Dendritic cell treated with granulocyte-macrophage colony-stimulating factor and Interleukin-4, amounts not matched to agents 40 ng/mL and 50 ng/mL, for 4 days (primary cell): ENCODE measurements around the gene SRSF10.
"Not testable (repeated sequence)": the region's sequence is repeated elsewhere in the genome, so short reads cannot be mapped to it uniquely, and the experiment has no call there.

Source experiments
- H3K27ac Mint-ChIP-seq: one replicate; pipeline ENCODE4 v1.8.0; 2022; ENCODE audit warnings: mild to moderate bottlenecking, mixed read lengths
- H3K27me3 Mint-ChIP-seq: one replicate; pipeline ENCODE4 v1.8.0; 2022; ENCODE audit warnings: mild to moderate bottlenecking, mixed read lengths
- H3K36me3 Mint-ChIP-seq: one replicate; pipeline ENCODE4 v1.8.0; 2022; ENCODE audit warnings: low read depth, mixed read lengths
- H3K4me1 Mint-ChIP-seq: one replicate; pipeline ENCODE4 v1.8.0; 2022; ENCODE audit warnings: low read depth, mixed read lengths
- H3K4me3 Mint-ChIP-seq: one replicate; pipeline ENCODE4 v1.8.0; 2022; ENCODE audit warnings: mild to moderate bottlenecking, moderate library complexity, mixed read lengths
- H3K9me3 Mint-ChIP-seq: one replicate; pipeline ENCODE4 v1.8.0; 2022; ENCODE audit warnings: mixed read lengths
- intact Hi-C: fragments of 100-400 bp; cut with micrococcal nuclease; formaldehyde crosslinking; loops from one replicate; pipeline ENCODE4 v1.15.0; 2022

The SRSF10 gene

DNA sequence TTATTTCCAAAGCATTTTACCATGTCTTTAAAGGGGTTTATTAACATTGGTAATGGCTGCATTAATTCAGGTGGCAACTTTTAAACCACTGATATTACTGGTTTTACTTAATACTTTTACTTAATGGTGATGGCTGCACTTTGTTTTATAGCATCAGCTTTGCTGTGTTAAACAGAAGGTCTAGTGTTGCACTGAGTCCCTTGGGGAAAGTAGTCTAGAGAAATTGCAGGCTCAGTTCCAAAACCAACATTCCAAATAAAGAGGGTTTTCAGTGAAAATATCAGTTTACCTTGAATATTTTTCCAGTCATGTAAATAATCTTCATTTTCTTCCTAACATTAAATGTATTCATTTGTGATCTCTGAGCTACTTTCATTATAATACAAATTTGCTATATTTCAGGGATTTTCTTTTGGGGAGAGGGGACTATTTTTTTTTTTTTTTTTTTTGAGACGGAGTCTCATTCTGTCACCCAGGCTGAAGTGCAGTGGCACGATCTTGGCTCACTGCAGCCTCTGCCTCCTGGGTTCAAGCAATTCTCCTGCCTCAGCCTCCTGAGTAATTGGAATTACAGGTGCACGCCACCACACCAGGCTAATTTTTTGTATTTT, 28.6 kb upstream of the SRSF10 start:
- H3K4me3 Mint-ChIP-seq, H3K27me3 Mint-ChIP-seq: not testable (repeated sequence)

DNA sequence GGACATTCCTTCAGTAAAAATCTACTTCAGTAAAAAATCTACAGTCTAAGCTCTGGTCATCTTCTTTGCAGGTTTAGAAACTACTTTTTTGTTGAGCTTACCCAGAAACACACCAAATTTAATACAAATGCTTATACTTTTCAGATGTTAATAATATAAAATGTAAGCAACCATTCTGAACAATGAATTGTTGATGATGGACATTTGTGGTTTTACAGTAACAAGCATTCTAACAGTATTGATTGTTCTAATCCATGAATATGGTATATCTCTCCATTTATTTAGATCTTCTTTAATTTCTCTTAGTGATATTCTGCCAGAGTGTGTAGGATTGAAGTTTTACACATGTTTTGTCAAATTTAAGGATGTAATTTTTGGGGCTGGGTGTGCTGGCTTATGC, 27.0 kb upstream of the SRSF10 start:
- H3K36me3 Mint-ChIP-seq = no peaks in the 10 kb centered on the region
- peaks cover 10% of the 10 kb centered on the region for H3K27me3 Mint-ChIP-seq
- H3K4me1 Mint-ChIP-seq = peaks cover 5% of the 10 kb centered on the region
- no peak overlapping the region for H3K4me3 Mint-ChIP-seq
- H3K27ac Mint-ChIP-seq = no peak overlapping the region
- no peaks in the 10 kb centered on the region for H3K9me3 Mint-ChIP-seq
- intact Hi-C loops = no loop called here

More for the DNA sequence above, 28.6 kb upstream of the SRSF10 start:
- H3K36me3 Mint-ChIP-seq, H3K4me1 Mint-ChIP-seq, H3K9me3 Mint-ChIP-seq, intact Hi-C loops, H3K27ac Mint-ChIP-seq: not testable (repeated sequence)

DNA sequence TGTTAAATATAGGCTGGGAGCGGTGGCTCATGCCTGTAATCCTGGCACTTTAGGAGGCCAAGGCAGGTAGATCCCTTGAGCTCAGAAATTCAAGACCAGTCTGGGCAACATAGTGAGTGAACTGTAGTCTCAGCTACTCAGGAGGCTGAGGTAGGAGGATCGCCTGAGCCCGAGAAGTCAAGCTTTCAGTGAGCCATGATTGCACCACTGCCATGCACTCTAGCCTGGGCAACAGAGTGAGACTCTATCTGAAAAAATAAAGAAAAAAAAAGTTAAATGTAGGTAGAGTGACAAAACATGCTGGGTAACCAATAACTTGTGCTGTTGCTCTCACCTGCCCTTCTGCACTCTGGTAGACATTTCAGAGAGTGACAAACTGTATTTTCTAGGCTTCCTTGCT, 25.0 kb upstream of the SRSF10 start:
- H3K4me1 Mint-ChIP-seq = no peaks in the 10 kb centered on the region
- peaks cover 8% of the 10 kb centered on the region for H3K27me3 Mint-ChIP-seq
- intact Hi-C loops = no loop called here

DNA sequence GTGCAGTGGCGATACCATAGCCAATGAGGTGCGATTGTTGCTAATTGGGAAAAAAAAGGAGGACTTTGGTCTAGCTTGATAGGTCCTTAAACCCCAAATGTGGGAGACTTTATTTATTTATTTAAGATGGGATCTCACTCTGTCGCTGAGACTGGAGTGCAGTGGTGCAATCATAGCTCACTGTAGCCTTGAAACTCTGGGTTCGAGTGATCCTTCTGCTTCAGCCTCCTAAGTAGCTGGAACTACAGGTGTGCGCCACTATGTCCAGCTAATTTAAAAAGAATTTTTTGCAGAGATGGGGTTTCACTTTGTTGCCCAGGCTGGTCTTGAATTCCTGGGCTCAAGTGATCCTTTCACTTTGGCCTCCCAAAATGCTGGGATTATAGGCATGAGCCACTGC, 24.0 kb upstream of the SRSF10 start:
- H3K36me3 Mint-ChIP-seq = no peaks in the 10 kb centered on the region
- no peak overlapping the region for H3K27ac Mint-ChIP-seq
- intact Hi-C loops = no loop called here
- H3K9me3 Mint-ChIP-seq = no peaks in the 10 kb centered on the region
- no peaks in the 10 kb centered on the region for H3K4me1 Mint-ChIP-seq
- H3K4me3 Mint-ChIP-seq = no peak overlapping the region
- H3K27me3 Mint-ChIP-seq = peaks cover 5% of the 10 kb centered on the region

More for the DNA sequence above, 25.0 kb upstream of the SRSF10 start:
- no peaks in the 10 kb centered on the region for H3K36me3 Mint-ChIP-seq
- no peak overlapping the region for H3K4me3 Mint-ChIP-seq
- no peak overlapping the region for H3K27ac Mint-ChIP-seq
- H3K9me3 Mint-ChIP-seq = no peaks in the 10 kb centered on the region

DNA sequence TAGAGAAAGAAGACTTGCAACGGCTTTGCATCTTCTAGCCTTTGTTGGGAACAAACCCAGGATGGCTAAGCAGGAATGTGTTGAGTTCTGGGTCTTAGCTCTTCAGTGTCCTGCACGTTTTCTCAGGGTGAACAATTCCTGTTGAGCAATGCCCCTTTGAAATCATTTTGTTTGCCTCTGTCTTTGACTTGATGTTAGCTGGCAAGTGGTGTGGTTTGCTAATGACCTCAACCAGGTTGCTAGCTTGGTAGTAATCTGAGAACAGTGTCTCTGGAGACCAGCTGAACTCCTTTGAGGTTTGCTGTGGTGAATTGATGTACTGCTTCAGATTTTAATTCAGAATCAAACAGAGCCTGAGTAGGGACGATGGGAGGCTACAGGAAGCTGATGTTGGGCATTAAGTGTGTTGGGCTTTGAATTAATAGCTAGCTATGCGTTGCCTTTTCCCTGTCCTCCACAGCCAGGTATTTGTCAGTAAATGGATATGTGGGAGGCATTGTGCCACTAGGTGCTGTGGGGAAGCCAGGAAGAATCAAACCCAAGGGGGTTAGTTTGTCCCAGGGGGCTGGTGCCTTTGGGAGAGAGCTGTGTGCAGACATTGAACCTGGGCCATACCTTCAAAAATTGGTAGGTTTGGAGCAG, 23.3 kb upstream of the SRSF10 start:
- H3K27me3 Mint-ChIP-seq = peaks cover 5% of the 10 kb centered on the region
- H3K9me3 Mint-ChIP-seq = no peaks in the 10 kb centered on the region
- H3K4me1 Mint-ChIP-seq = no peaks in the 10 kb centered on the region
- no peaks in the 10 kb centered on the region for H3K36me3 Mint-ChIP-seq
- no peak overlapping the region for H3K4me3 Mint-ChIP-seq
- H3K27ac Mint-ChIP-seq = no peak overlapping the region
- intact Hi-C loops = no loop called here

DNA sequence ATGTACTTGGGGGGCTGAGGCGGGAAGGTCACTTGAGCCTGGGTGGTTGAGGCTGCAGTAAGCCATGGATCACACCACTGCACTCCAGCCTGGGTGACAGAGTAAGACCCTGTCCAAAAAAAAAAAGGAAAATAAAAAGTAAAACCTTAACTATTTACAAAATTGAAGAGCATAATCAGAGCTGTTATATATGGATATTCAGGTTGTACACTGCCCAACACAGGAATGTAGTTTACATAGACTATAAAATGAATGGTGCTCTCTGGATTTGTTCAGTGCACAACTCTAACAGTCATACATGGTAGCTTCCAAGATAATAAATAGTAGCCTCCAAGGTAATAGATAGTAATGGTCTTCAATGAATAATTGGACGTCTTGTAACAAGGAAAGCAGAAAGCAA, 22.6 kb upstream of the SRSF10 start:
- Mint-ChIP-seq H3K36me3 (no peaks in the 10 kb centered on the region), H3K4me1 (no peaks in the 10 kb centered on the region), H3K9me3 (no peaks in the 10 kb centered on the region), H3K27ac (no peak overlapping the region), H3K4me3 (no peak overlapping the region), H3K27me3 (peaks cover 5% of the 10 kb centered on the region)
- intact Hi-C loops = no loop called here

DNA sequence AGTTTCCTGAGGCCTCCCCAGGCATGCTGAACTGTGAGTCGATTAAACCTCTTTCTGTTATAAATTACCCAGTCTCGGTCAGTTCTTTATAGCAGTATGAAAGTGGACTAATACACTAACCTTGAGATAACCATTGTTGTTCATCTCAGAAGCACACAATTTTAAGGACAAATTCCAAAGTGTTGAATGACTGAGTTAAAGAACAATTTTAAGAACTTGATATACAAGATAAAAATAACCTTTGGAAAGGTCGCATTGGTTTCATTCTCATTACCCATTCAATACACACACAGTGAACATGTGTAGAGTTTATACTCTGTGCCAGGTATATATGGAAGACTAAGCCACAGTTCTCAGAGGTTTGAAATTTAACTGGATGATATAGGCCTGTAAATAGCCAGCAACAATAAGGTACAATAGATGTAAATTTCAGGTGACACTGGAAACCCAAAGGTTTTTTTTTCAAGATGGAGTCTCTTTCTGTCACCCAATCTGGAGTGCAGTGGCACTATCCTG, 19.1 kb upstream of the SRSF10 start:
- Mint-ChIP-seq H3K4me1 (no peaks in the 10 kb centered on the region), H3K27ac (no peak overlapping the region), H3K9me3 (no peaks in the 10 kb centered on the region), H3K36me3 (no peaks in the 10 kb centered on the region), H3K4me3 (no peak overlapping the region), H3K27me3 (peaks cover 5% of the 10 kb centered on the region)
- intact Hi-C loops = no loop called here

DNA sequence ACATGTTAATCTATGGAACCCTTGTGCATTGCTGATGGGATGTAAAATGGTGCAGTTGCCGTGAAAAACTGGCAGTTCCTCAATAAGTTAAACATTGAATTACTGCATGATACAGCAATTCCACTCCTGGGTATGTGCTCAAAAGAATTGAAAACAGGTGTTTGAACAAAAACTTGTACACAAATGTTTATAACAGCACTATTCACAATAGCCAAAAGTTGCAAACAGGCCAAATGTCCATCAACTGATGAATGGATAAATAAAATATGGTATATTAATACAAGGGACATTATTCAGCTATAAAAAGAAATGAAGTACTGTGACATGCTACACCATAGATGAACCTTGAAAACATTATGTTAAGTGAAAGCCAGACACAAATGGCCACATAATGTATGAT, 17.7 kb upstream of the SRSF10 start:
- Mint-ChIP-seq H3K36me3 (no peaks in the 10 kb centered on the region), H3K4me1 (no peaks in the 10 kb centered on the region), H3K27ac (no peak overlapping the region), H3K27me3 (no peaks in the 10 kb centered on the region), H3K4me3 (no peak overlapping the region), H3K9me3 (no peaks in the 10 kb centered on the region)
- intact Hi-C loops = no loop called here

DNA sequence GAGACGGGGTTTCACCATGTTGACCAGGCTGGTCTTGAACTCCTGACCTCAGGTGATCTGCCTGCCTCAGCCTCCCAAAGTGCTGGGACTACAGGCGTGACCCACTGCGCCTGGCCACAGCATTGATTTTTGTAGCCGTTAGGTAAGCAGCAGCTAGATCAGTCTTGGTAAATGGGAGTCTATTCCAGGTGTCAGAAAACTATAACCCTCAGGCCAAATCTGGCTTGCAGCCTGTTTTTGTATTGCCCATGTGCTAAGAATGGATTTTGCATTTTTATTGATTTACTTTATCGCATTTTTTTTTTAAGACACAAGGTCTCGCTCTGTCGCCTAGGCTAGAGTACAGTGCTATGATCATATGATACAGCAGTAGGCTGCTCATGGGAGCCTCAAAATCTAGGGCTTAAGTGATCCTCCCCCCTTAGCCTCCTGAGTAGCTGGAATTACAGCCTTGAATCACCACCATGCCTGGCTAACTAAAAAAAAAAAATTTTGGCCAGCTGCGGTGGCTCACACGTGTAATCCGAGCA, 16.6 kb upstream of the SRSF10 start:
- no peaks in the 10 kb centered on the region for H3K9me3 Mint-ChIP-seq
- no peak overlapping the region for H3K4me3 Mint-ChIP-seq
- no peaks in the 10 kb centered on the region for H3K36me3 Mint-ChIP-seq
- intact Hi-C loops = no loop called here
- H3K4me1 Mint-ChIP-seq = no peaks in the 10 kb centered on the region
- no peak overlapping the region for H3K27ac Mint-ChIP-seq
- H3K27me3 Mint-ChIP-seq = no peaks in the 10 kb centered on the region

DNA sequence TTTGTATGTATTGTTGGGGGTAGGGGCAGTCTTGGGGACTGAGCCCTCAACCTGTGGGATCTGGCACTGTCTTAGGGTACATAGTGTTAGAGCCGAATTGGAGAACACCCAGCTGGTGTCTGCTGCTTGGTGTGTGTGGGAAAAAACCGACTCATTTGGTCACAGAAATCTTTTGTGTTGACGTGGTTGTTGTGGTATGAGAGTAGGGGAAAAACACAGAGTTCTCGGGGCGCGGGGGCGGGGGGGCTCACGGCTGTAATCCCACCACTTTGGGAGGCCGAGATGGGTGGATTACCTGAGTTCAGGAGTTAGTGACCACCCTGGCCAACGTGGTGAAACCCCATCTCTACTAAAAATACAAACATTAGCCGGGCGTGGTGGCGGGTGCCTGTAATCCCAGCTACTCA, 15.3 kb upstream of the SRSF10 start:
- no peaks in the 10 kb centered on the region for H3K36me3 Mint-ChIP-seq
- H3K4me3 Mint-ChIP-seq = no peak overlapping the region
- H3K27me3 Mint-ChIP-seq = no peaks in the 10 kb centered on the region
- intact Hi-C loops = no loop called here
- no peaks in the 10 kb centered on the region for H3K9me3 Mint-ChIP-seq
- no peaks in the 10 kb centered on the region for H3K4me1 Mint-ChIP-seq
- H3K27ac Mint-ChIP-seq = no peak overlapping the region

DNA sequence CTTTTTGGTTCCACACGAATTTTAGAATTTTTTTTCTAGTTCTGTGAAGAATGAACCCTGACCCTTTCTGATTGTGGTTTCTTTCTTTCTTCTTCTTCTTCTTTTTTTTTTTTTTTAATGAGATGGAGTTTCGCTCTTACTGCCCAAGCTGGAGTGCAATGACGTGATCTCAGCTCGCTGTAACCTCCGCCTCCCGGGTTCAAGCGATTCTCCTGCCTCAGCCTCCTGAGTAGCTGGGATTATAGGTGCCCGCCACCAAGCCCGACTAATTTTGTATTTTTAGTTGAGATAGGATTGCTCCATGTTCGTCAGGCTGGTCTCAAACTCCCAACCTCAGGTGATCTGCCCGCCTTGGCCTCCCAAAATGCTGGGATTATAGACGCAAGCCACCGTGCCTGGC, 11.9 kb upstream of the SRSF10 start:
- H3K4me1 Mint-ChIP-seq, H3K36me3 Mint-ChIP-seq, intact Hi-C loops, H3K27ac Mint-ChIP-seq, H3K9me3 Mint-ChIP-seq, H3K27me3 Mint-ChIP-seq, H3K4me3 Mint-ChIP-seq: not testable (repeated sequence)

DNA sequence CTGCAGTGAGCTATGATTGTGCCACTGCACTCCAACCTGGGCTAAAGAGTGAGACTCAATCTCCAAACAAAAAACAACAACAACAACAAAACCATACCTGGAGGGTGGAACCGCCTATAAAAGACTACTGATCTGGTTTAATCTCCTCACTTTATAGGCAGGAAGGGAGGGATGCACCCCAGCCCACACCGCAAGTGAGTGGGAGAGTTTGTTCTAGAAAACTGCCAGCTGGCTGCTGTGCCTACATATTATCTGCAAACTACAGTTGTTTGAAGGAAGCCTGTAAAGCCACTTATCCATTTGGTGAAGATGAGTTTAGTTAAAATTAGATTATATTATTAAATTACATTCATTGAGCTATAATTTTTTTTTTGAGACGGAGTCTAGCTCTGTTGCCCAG, 9.1 kb upstream of the SRSF10 start:
- intact Hi-C loops = no loop called here
- no peaks in the 10 kb centered on the region for H3K9me3 Mint-ChIP-seq
- no peak overlapping the region for H3K27ac Mint-ChIP-seq
- H3K4me3 Mint-ChIP-seq = no peak overlapping the region
- H3K4me1 Mint-ChIP-seq = no peaks in the 10 kb centered on the region
- H3K36me3 Mint-ChIP-seq = no peaks in the 10 kb centered on the region
- no peaks in the 10 kb centered on the region for H3K27me3 Mint-ChIP-seq

DNA sequence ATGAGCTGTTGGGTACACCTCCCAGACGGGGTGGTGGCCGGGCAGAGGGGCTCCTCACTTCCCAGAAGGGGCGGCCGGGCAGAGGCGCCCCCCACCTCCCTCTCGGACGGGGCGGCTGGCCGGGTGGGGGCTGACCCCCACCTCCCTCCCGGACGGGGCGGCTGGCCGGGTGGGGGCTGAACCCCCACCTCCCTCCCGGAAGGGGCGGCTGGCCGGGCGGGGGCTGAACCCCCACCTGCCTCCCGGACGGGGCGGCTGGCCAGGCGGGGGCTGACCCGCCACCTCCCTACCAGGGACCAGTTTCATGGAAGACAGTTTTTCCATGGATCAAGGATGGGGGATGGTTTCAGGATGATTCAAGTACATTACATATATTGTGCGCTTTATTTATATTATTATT, 6.9 kb upstream of the SRSF10 start:
- H3K4me3 Mint-ChIP-seq, H3K9me3 Mint-ChIP-seq, H3K4me1 Mint-ChIP-seq, intact Hi-C loops, H3K27me3 Mint-ChIP-seq, H3K36me3 Mint-ChIP-seq, H3K27ac Mint-ChIP-seq: not testable (repeated sequence)

DNA sequence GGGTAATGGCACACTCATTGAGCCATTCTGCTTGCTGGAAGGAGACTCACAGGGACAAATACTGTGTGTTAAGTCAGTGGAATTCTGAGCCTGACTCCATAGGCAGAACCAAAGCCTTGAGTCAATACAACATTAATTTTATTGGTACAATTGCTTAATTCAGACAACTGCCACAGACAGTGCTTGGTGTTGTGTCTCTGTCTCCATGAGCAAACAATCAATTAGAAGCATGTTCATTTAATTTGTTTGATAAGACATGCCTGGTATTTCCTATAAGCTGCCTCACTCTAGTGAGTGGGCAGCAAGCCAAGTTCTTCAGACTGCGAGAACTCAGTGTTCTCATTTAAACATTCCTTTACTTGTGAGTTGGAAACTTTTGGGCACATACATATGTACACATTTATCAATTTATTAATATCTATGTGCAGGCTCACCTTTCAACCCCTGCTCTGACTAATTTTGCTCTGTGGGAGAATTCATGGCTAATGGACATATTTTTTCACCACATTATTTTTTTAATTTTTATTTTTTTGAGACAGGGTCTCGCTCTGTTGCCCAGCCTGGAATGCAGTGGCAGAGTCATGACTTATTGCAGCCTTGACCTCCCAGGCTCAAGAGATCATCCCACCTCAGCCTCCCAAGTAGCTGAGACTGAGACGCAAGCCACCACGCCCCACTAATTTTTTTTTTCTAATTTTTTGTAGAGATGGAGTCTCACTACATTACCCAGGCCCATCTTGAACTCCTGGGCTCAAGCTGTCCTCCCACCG, 4.5 kb upstream of the SRSF10 start:
- Mint-ChIP-seq H3K4me3 (no peak overlapping the region), H3K27me3 (no peaks in the 10 kb centered on the region), H3K9me3 (no peaks in the 10 kb centered on the region), H3K27ac (no peak overlapping the region), H3K36me3 (peaks cover 11% of the 10 kb centered on the region), H3K4me1 (peaks cover 8% of the 10 kb centered on the region)
- intact Hi-C loops = no loop called here
